MCF 10A (cell line): Measurements from ENCODE around the gene WWC1. TPM values are rescaled to one million over a fixed set of nuclear protein-coding genes. Genes with fewer than 3 reads are reported as not detected.

ENCODE experiments used
- BruUV-seq: library from RNA; stranded (reverse); fragments of 400-500 nt; replicated peaks from 2 replicates; lab custom pipeline; 2021; lab: Mats Ljungman, UMichigan
- CTCF ChIA-PET: fragments of 300-600 bp; sonication (Branson Sonifier 250); formaldehyde crosslinking; extraction: SDS; loops from one replicate; lab custom pipeline; 2021; ENCODE audit warnings: antibody characterized with exemption, inconsistent platforms; lab: Yijun Ruan, JAX
- POLR2A ChIA-PET: fragments of 300-600, 350-650 bp; sonication (Branson Sonifier 250); formaldehyde crosslinking; extraction: SDS; loops from one replicate; lab custom pipeline; 2020; ENCODE audit warnings: antibody characterized with exemption, inconsistent platforms; lab: Yijun Ruan, JAX
- DNase-seq: peaks from one replicate; pipeline ENCODE4 v3.0.0-alpha.2; 2018; ENCODE audit not compliant: unreplicated experiment
- H3K27ac Mint-ChIP-seq: one replicate; pipeline ENCODE4 v1.8.0; 2022; ENCODE audit warnings: mild to moderate bottlenecking, low read depth, mixed read lengths; ENCODE audit not compliant: unreplicated experiment
- H3K27me3 Mint-ChIP-seq: one replicate; pipeline ENCODE4 v1.8.0; 2022; ENCODE audit warnings: mixed read lengths; ENCODE audit not compliant: insufficient read depth, unreplicated experiment
- H3K36me3 Mint-ChIP-seq: one replicate; pipeline ENCODE4 v1.8.0; 2022; ENCODE audit warnings: mild to moderate bottlenecking, moderate library complexity, mixed read lengths; ENCODE audit not compliant: insufficient read depth, unreplicated experiment
- H3K4me1 Mint-ChIP-seq: one replicate; pipeline ENCODE4 v1.8.0; 2022; ENCODE audit warnings: mixed read lengths; ENCODE audit not compliant: insufficient read depth, unreplicated experiment
- H3K4me3 Mint-ChIP-seq: one replicate; pipeline ENCODE4 v1.8.0; 2022; ENCODE audit warnings: mild to moderate bottlenecking, moderate library complexity, mixed read lengths; ENCODE audit not compliant: unreplicated experiment
- H3K9me3 Mint-ChIP-seq: one replicate; pipeline ENCODE4 v1.8.0; 2022; ENCODE audit warnings: mixed read lengths; ENCODE audit not compliant: unreplicated experiment
- intact Hi-C: fragments of 100-400 bp; cut with micrococcal nuclease; formaldehyde crosslinking; loops from 2 replicates; pipeline ENCODE4 v1.14.1; 2022
- total RNA-seq: library from RNA; stranded (reverse); gene quantifications from 2 replicates; pipeline ENCODE4 v1.2.3, GENCODE V29; 2022
- TF ChIP-seq, protein P1 (sequence below): fragments of 200-600 bp; IDR thresholded peaks from one replicate; pipeline ENCODE4 v1.8.0; 2022; ENCODE audit warnings: antibody characterized with exemption, mild to moderate bottlenecking; ENCODE audit not compliant: unreplicated experiment

The WWC1 gene
- total RNA-seq, 1 experiment from 2014 or later = 47.0 TPM

DNA sequence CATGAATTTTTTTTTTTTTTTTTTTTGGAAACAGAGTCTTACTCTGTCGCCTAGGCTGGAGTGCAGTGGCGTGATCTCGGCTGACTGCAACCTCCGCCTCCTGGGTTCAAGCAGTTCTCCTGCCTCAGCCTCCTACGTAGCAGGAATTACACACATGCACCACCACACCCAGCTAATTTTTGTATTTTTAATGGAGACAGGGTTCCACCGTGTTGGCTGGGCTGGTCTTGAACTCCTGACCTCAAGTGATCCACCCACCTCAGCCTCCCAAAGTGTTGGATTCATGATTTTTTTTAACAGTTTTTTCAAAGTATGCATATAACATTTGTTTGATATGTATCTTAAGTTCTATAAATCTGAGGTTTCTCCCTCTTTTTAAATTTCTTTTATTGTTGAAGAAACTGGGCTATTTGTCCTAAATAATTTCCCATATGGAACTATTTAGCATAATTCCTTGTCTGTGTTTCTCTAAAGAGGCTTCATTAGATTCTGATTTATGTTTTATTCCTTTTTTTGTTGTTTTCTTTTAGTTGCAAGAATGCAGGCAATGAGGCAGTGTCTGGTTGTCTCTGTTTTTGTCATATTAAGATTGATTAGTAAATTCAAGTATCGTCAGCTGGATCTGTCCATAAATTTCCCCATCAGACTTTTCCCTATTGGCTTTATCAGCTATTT, 211.3 kb downstream of the WWC1 start:
- Mint-ChIP-seq H3K9me3 (no peaks in the 10 kb centered on the region), H3K27ac (no peak overlapping the region), H3K36me3 (peaks cover 98% of the 10 kb centered on the region), H3K4me1 (no peaks in the 10 kb centered on the region), H3K27me3 (no peaks in the 10 kb centered on the region), H3K4me3 (no peak overlapping the region)
- TF ChIP-seq, protein P1, sequence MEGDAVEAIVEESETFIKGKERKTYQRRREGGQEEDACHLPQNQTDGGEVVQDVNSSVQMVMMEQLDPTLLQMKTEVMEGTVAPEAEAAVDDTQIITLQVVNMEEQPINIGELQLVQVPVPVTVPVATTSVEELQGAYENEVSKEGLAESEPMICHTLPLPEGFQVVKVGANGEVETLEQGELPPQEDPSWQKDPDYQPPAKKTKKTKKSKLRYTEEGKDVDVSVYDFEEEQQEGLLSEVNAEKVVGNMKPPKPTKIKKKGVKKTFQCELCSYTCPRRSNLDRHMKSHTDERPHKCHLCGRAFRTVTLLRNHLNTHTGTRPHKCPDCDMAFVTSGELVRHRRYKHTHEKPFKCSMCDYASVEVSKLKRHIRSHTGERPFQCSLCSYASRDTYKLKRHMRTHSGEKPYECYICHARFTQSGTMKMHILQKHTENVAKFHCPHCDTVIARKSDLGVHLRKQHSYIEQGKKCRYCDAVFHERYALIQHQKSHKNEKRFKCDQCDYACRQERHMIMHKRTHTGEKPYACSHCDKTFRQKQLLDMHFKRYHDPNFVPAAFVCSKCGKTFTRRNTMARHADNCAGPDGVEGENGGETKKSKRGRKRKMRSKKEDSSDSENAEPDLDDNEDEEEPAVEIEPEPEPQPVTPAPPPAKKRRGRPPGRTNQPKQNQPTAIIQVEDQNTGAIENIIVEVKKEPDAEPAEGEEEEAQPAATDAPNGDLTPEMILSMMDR = no peak
- CTCF ChIA-PET = interaction anchor here (2.8 kb wide), 1 partner anchor 15 kb away, joined by 8 read pairs; no protein-coding TSS in a partner anchor
- intact Hi-C loops = no loop called here
- POLR2A ChIA-PET = no interaction called here
- BruUV-seq = no TSS peak
- no peak for DNase-seq

DNA sequence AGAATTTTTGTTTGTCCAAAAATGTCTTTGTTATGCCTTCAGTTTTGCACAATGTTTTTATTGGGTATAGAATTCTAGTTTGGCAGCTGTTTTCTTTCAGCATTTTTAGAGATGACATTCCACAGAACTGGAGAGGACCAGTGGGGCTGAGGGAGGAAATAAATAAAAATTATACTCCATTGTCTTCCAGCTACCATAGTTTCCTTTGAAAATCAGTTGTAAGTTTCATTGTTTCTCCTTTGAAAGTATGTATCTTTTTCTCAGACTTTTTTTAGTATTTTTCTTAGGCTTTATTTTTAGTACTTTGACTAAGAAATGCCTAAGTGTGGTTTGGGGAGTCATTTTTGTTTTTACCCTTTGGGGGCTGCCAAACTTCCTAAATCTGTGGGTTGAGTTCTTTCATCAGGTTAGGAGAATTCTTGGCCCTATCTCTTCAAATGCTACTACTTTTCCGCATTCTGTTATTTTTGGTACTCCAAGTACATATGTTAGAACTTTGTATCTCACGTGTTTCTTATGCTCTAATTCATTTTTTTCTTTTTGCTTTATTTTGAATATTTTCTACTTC, 222.5 kb downstream of the WWC1 start:
- H3K36me3 Mint-ChIP-seq = peaks cover 100% of the 10 kb centered on the region
- H3K4me1 Mint-ChIP-seq = no peaks in the 10 kb centered on the region
- TF ChIP-seq, protein P1 = no peak
- POLR2A ChIA-PET = interaction anchor here (1.6 kb wide), 1 partner anchor 27 kb away, joined by 4 read pairs; the partner anchor contains the start of gene RARS1
- peaks cover 15% of the 10 kb centered on the region for H3K9me3 Mint-ChIP-seq
- no peak for DNase-seq
- CTCF ChIA-PET = interaction anchor here (0.6 to 1.1 kb wide), 5 partner anchors 8 to 408 kb away, joined by 3 to 5 read pairs (median 3); no protein-coding TSS in a partner anchor
- H3K27me3 Mint-ChIP-seq = no peaks in the 10 kb centered on the region
- H3K4me3 Mint-ChIP-seq = no peak overlapping the region
- H3K27ac Mint-ChIP-seq = no peak overlapping the region
- intact Hi-C loops = no loop called here
- BruUV-seq = no TSS peak

Other genes with a start within 250 kb of the WWC1 start
- gene RARS1, start 194.8 kb downstream of the WWC1 start, total RNA-seq = 120 and 127 TPM in 2 replicates
- 0.42 TPM in 1 of 2 replicates, not detected in the other for gene FBLL1, start 237.7 kb downstream of the WWC1 start, total RNA-seq